ENCODE data around the gene ADRA2B. TPM values are rescaled to one million over a fixed set of nuclear protein-coding genes. Genes with fewer than 3 reads are reported as not detected.

ADRA2B gene
- total RNA-seq, 1 experiment from 2014 or later: 2.7 TPM

DNA sequence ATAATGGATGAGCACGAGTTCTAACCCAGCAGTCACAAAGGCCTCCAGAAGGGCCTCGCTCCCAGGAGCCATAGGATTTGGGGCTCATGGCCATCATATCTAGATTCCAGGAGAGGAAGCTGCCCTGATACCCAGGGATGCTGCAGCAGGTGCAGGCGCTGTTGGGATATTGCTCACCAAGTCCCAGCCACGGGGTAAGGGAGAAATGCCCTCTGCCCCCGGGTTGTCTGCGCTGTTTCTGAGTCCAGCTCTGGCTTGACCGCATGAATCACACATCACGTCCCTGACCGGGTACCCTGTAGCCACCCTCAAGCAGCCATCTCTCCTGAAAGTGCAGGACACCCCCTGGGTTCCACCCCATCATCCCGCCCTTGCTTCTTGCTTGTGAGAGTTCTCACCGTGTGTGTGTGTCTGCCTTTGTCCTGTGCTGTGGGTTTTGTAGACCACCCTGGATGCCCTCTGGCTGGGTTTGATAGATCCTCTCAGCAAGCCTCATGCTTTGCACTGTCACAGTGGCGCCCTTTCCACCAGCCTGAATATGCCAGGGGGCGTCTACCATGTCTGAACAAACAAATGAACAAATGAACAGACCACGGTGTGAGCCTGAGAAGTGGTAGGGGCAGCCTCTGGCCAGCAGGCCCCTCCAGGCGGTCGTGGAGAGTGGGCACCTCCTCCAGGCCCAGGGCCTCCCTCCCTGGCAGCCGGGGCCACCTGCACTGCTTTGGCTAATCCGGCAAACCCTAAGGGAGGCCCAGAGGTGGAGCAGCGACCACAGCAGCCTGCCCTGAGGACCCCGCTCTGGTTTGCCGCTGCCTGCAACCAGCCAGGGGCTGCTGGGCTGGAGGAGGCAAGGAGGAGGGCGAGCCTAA is 32.1 kb downstream of the ADRA2B start:
- H3K79me1 ChIP-seq (ENCODE audit: insufficient read depth, low read depth, low read length, poor library complexity, severe bottlenecking): no peaks in the 10 kb centered on the region
- peaks cover 0 to 2% of the 10 kb centered on the region in 2 experiments; a peak in 1 of 5 replicates for H3K9me3 Mint-ChIP-seq
- H2AFZ ChIP-seq (ENCODE audit: low read length): no peak overlapping the region
- TF ChIP-seq CTCF (conservative IDR thresholded peaks at IDR 0.05): no peak
- no peaks in the 10 kb centered on the region; a peak in 1 of 7 replicates for H3K36me3 Mint-ChIP-seq (ENCODE audit: insufficient read depth in 1 of 3, low read depth in 3 of 3)
- H3K4me1 Mint-ChIP-seq: peaks cover 0 to 4% of the 10 kb centered on the region in 2 experiments; a peak in 2 of 4 replicates
- no peak overlapping the region for H4K91ac ChIP-seq (ENCODE audit: insufficient read length, low read depth, low read length)
- H2BK20ac ChIP-seq (ENCODE audit: low read depth, low read length, poor library complexity, severe bottlenecking): no peak overlapping the region
- no peaks in the 10 kb centered on the region for H3K79me2 ChIP-seq (ENCODE audit: insufficient read depth, low read length)
- no peaks in the 10 kb centered on the region for H3K27me3 ChIP-seq (ENCODE audit: insufficient read depth, low read length)
- no peak overlapping the region for H3K9ac ChIP-seq (ENCODE audit: extremely low read depth, insufficient read length, low read length)
- H3K4me3 Mint-ChIP-seq: no peak overlapping the region
- H3K27ac ChIP-seq (ENCODE audit: insufficient read length, low read depth, low read length): no peak overlapping the region
- DNase-seq: peak; percentile 18
- WGBS (ENCODE audit: extremely low coverage, insufficient read length, low lambda C conversion rate): no CpG with 5 or more reads among the region's 22 CpGs
- no peaks in the 10 kb centered on the region for H3K4me1 ChIP-seq (ENCODE audit: insufficient read depth, low read length)
- peaks cover 5% of the 10 kb centered on the region; the same call in 1 of the 2 replicates for H3K27me3 Mint-ChIP-seq (ENCODE audit: low read depth)
- H2BK15ac ChIP-seq (ENCODE audit: low read depth, low read length): no peak overlapping the region
- H3T11ph ChIP-seq (ENCODE audit: low read length): no peak overlapping the region
- no peaks in the 10 kb centered on the region for H4K20me1 ChIP-seq (ENCODE audit: control insufficient read depth, insufficient read depth, insufficient read length)
- no peak overlapping the region for H4K8ac ChIP-seq (replicated peaks; ENCODE audit: insufficient read length, low read depth, low read length)
- H3K14ac ChIP-seq (ENCODE audit: insufficient read depth, low read length): no peak overlapping the region; the same call in 1 of the 2 replicates
- H2BK12ac ChIP-seq (ENCODE audit: insufficient read length, low read depth, low read length): no peak overlapping the region
- H4K5ac ChIP-seq (ENCODE audit: insufficient read length, low read depth, low read length): no peak overlapping the region
- H2BK120ac ChIP-seq (ENCODE audit: low read depth, low read length, poor library complexity, severe bottlenecking): no peak overlapping the region
- H3K56ac ChIP-seq (ENCODE audit: insufficient read length, low read depth, low read length): no peak overlapping the region
- H3K23me2 ChIP-seq (ENCODE audit: insufficient read length, low read depth, low read length, poor library complexity, severe bottlenecking): no peaks in the 10 kb centered on the region
- H3K9me3 ChIP-seq (ENCODE audit: control insufficient read depth, low read depth, low read length): no peaks in the 10 kb centered on the region
- H2BK5ac ChIP-seq (ENCODE audit: insufficient read length, low read length): no peak overlapping the region
- no peak overlapping the region for H3K23ac ChIP-seq (ENCODE audit: insufficient read length, low read depth, low read length)
- H3K4ac ChIP-seq (ENCODE audit: low read depth, low read length): no peak overlapping the region
- H3K4me2 ChIP-seq (ENCODE audit: insufficient read depth, insufficient read length, low read length): no peak overlapping the region
- no peak overlapping the region; a peak in 2 of 7 replicates for H3K27ac Mint-ChIP-seq
- no peak overlapping the region for H3K18ac ChIP-seq (ENCODE audit: insufficient read length, low read depth, low read length)
- H2AK5ac ChIP-seq (ENCODE audit: insufficient read length, low read length): no peak overlapping the region

All from H9 (cell line).